ENCODE measurements around the gene PIGA.

PIGA gene

DNA sequence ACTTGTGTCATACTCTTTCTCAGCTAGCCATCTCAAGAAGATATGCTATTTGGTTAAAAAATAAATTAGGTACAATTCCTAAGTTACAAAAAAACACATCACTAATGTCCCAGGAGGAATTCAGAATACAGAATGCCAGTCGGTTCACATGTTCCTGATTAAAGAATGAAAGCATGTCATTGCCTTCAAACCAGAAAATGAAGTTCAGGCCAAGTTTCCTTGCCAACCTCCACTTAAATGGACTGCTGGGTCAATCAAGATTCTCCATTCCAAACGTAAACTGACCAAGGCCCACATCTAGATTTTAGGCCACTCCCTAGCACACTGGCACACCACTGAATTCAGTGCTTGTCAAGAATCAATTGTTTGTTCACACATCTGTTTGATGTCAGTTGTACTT lies 6.5 kb downstream of the PIGA start:
- H3K27ac ChIP-seq (replicated peaks) = no peak overlapping the region
- TF ChIP-seq SPI1 (IDR thresholded peaks at IDR 0.05; ENCODE audit: borderline replicate concordance, low read depth) (no peak), POLR2AphosphoS5 (IDR thresholded peaks at IDR 0.05; ENCODE audit: low read depth) (no peak), GABPA (IDR thresholded peaks at IDR 0.05; ENCODE audit: low read depth) (no peak)
- TF ChIP-seq, protein P1, sequence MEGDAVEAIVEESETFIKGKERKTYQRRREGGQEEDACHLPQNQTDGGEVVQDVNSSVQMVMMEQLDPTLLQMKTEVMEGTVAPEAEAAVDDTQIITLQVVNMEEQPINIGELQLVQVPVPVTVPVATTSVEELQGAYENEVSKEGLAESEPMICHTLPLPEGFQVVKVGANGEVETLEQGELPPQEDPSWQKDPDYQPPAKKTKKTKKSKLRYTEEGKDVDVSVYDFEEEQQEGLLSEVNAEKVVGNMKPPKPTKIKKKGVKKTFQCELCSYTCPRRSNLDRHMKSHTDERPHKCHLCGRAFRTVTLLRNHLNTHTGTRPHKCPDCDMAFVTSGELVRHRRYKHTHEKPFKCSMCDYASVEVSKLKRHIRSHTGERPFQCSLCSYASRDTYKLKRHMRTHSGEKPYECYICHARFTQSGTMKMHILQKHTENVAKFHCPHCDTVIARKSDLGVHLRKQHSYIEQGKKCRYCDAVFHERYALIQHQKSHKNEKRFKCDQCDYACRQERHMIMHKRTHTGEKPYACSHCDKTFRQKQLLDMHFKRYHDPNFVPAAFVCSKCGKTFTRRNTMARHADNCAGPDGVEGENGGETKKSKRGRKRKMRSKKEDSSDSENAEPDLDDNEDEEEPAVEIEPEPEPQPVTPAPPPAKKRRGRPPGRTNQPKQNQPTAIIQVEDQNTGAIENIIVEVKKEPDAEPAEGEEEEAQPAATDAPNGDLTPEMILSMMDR (IDR thresholded peaks at IDR 0.05; ENCODE audit: insufficient read depth, low read length) = no peak
- TF ChIP-seq, protein P2, sequence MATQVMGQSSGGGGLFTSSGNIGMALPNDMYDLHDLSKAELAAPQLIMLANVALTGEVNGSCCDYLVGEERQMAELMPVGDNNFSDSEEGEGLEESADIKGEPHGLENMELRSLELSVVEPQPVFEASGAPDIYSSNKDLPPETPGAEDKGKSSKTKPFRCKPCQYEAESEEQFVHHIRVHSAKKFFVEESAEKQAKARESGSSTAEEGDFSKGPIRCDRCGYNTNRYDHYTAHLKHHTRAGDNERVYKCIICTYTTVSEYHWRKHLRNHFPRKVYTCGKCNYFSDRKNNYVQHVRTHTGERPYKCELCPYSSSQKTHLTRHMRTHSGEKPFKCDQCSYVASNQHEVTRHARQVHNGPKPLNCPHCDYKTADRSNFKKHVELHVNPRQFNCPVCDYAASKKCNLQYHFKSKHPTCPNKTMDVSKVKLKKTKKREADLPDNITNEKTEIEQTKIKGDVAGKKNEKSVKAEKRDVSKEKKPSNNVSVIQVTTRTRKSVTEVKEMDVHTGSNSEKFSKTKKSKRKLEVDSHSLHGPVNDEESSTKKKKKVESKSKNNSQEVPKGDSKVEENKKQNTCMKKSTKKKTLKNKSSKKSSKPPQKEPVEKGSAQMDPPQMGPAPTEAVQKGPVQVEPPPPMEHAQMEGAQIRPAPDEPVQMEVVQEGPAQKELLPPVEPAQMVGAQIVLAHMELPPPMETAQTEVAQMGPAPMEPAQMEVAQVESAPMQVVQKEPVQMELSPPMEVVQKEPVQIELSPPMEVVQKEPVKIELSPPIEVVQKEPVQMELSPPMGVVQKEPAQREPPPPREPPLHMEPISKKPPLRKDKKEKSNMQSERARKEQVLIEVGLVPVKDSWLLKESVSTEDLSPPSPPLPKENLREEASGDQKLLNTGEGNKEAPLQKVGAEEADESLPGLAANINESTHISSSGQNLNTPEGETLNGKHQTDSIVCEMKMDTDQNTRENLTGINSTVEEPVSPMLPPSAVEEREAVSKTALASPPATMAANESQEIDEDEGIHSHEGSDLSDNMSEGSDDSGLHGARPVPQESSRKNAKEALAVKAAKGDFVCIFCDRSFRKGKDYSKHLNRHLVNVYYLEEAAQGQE (IDR thresholded peaks at IDR 0.05; ENCODE audit: insufficient replicate concordance, low read depth) = no peak
- DNase-seq (ENCODE audit: low read depth in 1 of 2, low spot score in 1 of 2) = no peak
- no peaks in the 10 kb centered on the region for H3K27me3 ChIP-seq (ENCODE audit: insufficient read depth, poor library complexity, severe bottlenecking)
- H3K4me3 ChIP-seq (replicated peaks; ENCODE audit: insufficient read depth, low read length) = no peak overlapping the region

DNA sequence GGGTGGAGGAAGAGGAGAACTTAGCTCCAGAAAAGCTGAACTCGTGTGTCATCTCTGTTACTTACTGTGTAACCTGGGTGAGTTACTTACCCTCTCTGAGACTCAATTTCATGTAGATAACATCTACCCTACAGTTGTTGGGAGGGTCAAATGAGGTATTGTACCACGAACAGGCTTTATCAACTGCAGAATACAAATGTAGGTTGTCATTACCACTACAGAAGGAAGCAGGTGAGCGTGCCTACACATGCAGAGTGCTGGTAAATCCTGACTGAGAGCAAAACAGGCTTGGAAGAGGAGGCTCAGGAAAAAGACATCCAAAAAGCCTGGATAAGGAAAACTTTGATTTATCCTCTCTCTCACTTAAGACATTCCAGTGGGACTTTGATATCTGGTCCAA lies 7.2 kb downstream of the PIGA start:
- Histone ChIP-seq H3K27me3 (ENCODE audit: insufficient read depth, poor library complexity, severe bottlenecking) (no peaks in the 10 kb centered on the region), H3K27ac (replicated peaks) (no peak overlapping the region), H3K4me3 (replicated peaks; ENCODE audit: insufficient read depth, low read length) (no peak overlapping the region)
- DNase-seq (ENCODE audit: low read depth in 1 of 2, low spot score in 1 of 2) = no peak
- no peak for TF ChIP-seq GABPA (IDR thresholded peaks at IDR 0.05; ENCODE audit: low read depth)
- TF ChIP-seq, protein P1 (IDR thresholded peaks at IDR 0.05; ENCODE audit: insufficient read depth, low read length) = no peak
- TF ChIP-seq SPI1 (IDR thresholded peaks at IDR 0.05; ENCODE audit: borderline replicate concordance, low read depth) = no peak
- TF ChIP-seq POLR2AphosphoS5 (IDR thresholded peaks at IDR 0.05; ENCODE audit: low read depth) = no peak
- TF ChIP-seq, protein P2 (IDR thresholded peaks at IDR 0.05; ENCODE audit: insufficient replicate concordance, low read depth) = no peak

DNA sequence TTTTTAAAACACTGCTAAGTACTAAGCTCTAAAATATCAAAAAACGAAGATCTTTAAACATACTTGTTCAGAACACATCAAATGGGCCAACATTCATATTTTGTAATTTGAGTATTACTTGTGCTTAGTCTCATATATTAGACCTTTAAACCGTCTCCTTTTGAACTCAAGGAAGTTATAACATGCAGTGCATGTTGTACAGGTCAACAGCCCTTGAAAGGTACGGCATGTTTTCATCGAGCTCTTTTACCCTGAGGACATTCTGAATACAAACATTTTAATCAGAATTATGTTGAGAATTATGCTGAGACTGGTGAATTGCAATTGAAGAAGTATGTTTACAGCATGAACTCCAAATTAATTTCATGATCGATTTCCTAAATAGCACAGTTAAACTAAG lies 12.9 kb downstream of the PIGA start:
- Histone ChIP-seq H3K4me3 (replicated peaks; ENCODE audit: insufficient read depth, low read length) (no peak overlapping the region), H3K27me3 (ENCODE audit: insufficient read depth, poor library complexity, severe bottlenecking) (no peaks in the 10 kb centered on the region), H3K27ac (replicated peaks) (no peak overlapping the region)
- TF ChIP-seq, protein P2 (IDR thresholded peaks at IDR 0.05; ENCODE audit: insufficient replicate concordance, low read depth) = no peak
- TF ChIP-seq GABPA (IDR thresholded peaks at IDR 0.05; ENCODE audit: low read depth) = no peak
- no peak for DNase-seq (ENCODE audit: low read depth in 1 of 2, low spot score in 1 of 2)

DNA sequence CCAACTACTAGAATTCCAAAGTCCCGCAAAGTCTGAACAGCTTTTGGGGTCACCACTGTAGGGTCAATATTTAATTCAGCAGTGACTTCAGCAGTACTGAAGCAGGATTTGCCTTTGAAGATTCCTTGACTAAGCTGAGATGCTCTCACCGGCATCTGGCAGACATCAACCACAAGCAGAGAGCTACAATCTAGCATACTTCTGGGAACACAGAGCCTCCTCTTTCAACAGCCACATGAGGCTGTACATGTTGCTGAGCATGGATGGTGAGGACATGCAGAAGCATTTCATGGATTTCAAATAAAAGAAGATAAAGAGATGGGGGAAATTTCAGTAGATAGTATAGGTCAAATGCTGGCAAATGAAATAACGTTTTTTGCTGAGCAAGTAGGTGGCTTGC lies 13.3 kb downstream of the PIGA start:
- Histone ChIP-seq H3K27ac (replicated peaks) (peak overlapping the region; percentile 43), H3K4me3 (replicated peaks; ENCODE audit: insufficient read depth, low read length) (no peak overlapping the region), H3K27me3 (ENCODE audit: insufficient read depth, poor library complexity, severe bottlenecking) (no peaks in the 10 kb centered on the region)
- TF ChIP-seq, protein P1 (IDR thresholded peaks at IDR 0.05; ENCODE audit: insufficient read depth, low read length) = no peak
- TF ChIP-seq POLR2AphosphoS5 (IDR thresholded peaks at IDR 0.05; ENCODE audit: low read depth) (no peak), SPI1 (IDR thresholded peaks at IDR 0.05; ENCODE audit: borderline replicate concordance, low read depth) (no peak), GABPA (IDR thresholded peaks at IDR 0.05; ENCODE audit: low read depth) (no peak)
- TF ChIP-seq, protein P2 (IDR thresholded peaks at IDR 0.05; ENCODE audit: insufficient replicate concordance, low read depth) = no peak
- DNase-seq (ENCODE audit: low read depth in 1 of 2, low spot score in 1 of 2) = no peak

Measured in HL-60 (cell line).